ENCODE data around the gene TSC22D2.

GRCh38 chr3:150394606-150395005, 13.5 kb upstream of the TSC22D2 start:
- TF ChIP-seq CTCF (conservative IDR thresholded peaks at IDR 0.05) = no peak
- no peak for TF ChIP-seq ZFX (IDR thresholded peaks at IDR 0.05)
